Measurements from ENCODE around the gene ARX. TPM values are rescaled to one million over a fixed set of nuclear protein-coding genes. Genes with fewer than 3 reads are reported as not detected.

Gene ARX
- total and polyA plus RNA-seq, 9 of the 15 experiments (the other 6 are each of a cell fraction or from before 2014, with no cell fraction given) = 0.03 TPM; not detected in 8

- TF ChIP-seq REST (IDR thresholded peaks at IDR 0.05; ENCODE audit: borderline replicate concordance) (no peak), REST (CRISPR knock-in tag; IDR thresholded peaks at IDR 0.05; ENCODE audit: low read depth) (no peak), TFAM (CRISPR knock-in tag; conservative IDR thresholded peaks at IDR 0.05) (no peak), SRSF1 (IDR thresholded peaks at IDR 0.05; ENCODE audit: low read depth, low read length) (no peak), FOXK1 (CRISPR knock-in tag; IDR thresholded peaks at IDR 0.05; ENCODE audit: borderline replicate concordance) (no peak), KAT7 (CRISPR knock-in tag; IDR thresholded peaks at IDR 0.05; ENCODE audit: borderline replicate concordance) (no peak), HEY1 (CRISPR knock-in tag; IDR thresholded peaks at IDR 0.05; ENCODE audit: borderline replicate concordance) (no peak), HCFC1 (IDR thresholded peaks at IDR 0.05; ENCODE audit: low read depth, low read length) (no peak), NFRKB (IDR thresholded peaks at IDR 0.05; ENCODE audit: low read depth) (no peak), SRSF7 (optimal IDR thresholded peaks at IDR 0.05; ENCODE audit: low read depth, low read length) (no peak), NEUROD1 (IDR thresholded peaks at IDR 0.05; ENCODE audit: borderline replicate concordance, low read depth, low read length, partially characterized antibody) (no peak), PML (IDR thresholded peaks at IDR 0.05; ENCODE audit: low read length) (no peak), BRF1 (IDR thresholded peaks at IDR 0.05; ENCODE audit: borderline replicate concordance, extremely low read depth, insufficient read length) (no peak), NUFIP1 (IDR thresholded peaks at IDR 0.05; ENCODE audit: partially characterized antibody) (no peak)
Observed at GRCh38 chrX:25026576-25026975, 10.8 kb upstream of the ARX start (continued).
